NCI-H2196 treated with DMSO at 0.1 percent for 48 hours (cell line): Measurements from ENCODE around the gene SERP2.

Experiments
- DNase-seq: peaks from one replicate; lab custom pipeline; 2025; ENCODE audit not compliant: unreplicated experiment; lab: John Stamatoyannopoulos, UW

Gene SERP2

GRCh38 chr13:44433863-44434765, 60.5 kb downstream of the SERP2 start:
- no peak for DNase-seq

- DNase-seq = no peak
These were observed 61.1 kb downstream of the SERP2 start for GRCh38 chr13:44434766-44435141.

DNA sequence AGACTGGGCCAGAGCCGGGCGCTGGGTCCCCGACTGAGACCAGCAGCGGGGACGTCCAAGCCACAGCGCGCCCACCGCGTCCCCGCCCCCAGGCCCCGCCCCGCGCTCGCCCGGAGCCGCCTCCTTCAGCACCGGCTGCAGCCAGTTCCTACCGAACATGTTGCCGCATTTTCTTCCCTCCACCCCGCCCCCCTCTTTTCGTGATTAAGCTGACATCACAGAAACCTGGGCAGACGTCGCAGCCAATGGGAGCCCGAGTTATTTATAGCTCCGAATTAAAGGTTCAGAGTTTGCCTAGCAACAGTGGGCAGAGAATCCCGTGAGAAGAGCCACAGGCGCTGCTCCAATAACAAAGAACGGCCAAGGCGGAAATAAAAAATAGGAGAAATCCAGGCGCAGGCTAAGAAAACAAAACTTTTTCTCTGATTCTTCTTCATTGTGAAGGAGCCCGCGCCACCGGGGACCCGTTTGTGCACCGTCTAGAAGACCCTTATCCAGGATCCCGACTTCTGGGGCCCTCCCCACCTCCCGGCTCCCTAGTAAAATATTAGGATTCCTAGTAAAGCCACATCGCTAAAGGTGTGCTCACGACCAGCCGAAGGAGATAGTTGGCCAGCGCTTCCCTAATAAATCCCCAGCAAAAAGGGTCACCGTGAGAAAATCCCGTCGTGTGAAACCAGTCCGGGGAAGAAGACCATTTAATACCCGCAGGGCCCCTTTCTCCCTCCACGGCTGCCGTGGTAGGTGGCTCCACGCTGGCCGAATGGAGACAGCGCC, 61.7 kb downstream of the SERP2 start:
- peak; percentile 86 for DNase-seq

DNA sequence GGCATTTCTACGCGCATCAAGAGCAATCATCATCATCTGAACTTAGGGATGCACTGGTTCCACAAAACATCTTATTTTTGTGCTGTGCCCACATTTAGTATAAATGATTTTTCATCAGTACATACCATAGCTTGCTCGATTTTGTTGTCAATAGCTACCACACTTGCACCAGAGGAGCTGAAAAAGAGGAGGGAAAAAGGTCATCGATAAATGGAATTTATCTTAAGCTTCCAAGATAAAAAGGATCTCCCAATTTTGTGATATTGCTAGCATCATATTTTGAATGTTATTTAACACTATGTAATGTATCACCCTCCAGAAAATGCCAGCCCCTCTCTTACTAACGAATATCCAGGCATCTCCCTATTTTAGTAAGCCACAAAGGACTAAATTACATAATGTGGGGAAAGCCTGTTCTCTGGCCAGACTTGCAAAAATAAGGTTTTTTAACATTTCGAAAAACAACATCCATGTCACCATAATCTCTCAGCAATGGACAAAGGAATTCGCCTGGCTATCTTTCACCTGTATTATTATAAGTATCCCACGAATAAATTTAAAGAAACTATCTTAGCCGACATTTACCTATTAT, 62.4 kb downstream of the SERP2 start:
- DNase-seq = no peak

DNA sequence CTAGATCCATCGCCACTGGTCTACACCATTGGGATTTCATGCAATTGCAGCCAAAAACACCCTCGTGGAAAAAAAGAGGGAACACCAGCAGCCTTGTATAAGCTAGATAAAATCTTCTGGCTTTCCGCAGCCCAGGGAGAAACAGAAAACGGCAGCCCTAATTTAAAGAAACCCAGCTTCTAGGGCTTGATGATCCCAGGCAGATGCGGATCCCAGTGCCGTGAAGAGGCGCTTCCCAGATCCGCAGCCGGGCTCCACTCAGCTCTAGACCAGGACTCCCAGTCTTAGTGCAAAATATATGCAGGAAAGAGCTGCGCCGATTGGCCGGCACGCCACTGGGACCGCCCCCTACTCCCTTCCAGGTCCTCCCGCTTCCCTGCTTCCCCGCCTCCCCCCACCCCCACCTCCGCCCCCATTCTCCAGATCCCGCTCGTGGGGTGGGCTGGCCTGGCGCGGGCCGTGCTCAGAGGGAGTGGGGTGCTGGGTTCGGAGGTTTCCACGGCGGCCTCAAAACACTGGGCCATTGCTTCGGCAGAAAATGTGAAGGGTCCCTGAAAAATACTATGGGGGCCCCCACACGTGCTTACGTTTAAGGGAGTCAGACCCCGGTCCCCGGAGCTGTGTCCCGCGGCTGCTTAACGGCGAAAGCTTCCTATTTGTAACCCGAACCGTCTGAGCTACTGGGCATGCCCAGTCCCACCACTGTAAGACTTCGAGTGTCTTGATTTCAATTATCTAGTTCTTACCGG, 63.1 kb downstream of the SERP2 start:
- DNase-seq = peak; percentile 73

DNA sequence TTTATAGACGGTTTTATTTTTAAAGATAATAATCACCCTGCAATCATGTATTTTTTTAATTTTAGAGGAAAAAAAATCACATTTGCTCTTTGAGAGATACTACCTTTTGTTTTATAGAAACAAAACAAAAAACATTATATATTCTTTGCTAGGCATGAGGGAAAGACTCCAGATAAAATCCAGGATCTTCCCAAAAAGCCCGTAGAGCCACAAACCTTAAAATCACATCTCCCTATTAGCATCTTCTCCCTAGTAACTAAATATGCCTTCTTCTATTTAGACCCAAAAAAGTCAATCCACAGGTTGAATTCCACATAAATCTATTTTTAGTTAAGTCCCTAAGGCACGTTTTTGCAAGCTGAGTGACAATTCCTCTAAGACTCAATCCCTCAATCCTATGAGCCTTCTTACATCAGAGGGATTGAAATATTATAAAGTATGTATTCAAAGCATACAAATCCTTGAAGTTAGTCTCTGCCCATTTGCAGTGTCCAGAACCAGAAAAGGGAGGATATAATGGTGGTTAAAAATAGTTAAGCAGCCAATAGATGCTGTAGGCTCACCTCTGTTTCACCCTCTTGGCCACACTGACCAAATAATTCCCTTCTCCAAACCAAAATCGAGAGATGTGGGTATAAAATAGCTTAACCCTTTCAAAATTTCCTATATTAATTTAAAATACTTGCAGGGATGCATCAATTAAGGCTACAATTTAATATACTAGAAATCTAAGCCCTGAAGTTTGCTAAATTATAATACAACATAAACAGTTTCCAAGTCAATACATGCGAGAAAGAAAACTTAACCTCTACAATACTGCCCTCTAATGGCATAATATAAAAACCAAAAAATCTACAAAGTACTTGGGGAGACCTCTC, 64.0 kb downstream of the SERP2 start:
- DNase-seq = peak; percentile 10

- DNase-seq = no peak
These were observed 64.6 kb downstream of the SERP2 start for GRCh38 chr13:44438234-44438579.

- no peak for DNase-seq
These were observed 65.9 kb downstream of the SERP2 start for GRCh38 chr13:44439452-44440024.

- no peak for DNase-seq
These were observed 66.5 kb downstream of the SERP2 start for GRCh38 chr13:44440046-44440608.
